GM19328 (cell line): ENCODE results near the gene PMP22.

ENCODE experiments used
- ATAC-seq: cut with Tn5 transposase; IDR thresholded peaks from one replicate; pipeline ENCODE4 v1.9.1; 2021; ENCODE audit warnings: mild to moderate bottlenecking, moderate library complexity; ENCODE audit not compliant: unreplicated experiment

The PMP22 gene

DNA sequence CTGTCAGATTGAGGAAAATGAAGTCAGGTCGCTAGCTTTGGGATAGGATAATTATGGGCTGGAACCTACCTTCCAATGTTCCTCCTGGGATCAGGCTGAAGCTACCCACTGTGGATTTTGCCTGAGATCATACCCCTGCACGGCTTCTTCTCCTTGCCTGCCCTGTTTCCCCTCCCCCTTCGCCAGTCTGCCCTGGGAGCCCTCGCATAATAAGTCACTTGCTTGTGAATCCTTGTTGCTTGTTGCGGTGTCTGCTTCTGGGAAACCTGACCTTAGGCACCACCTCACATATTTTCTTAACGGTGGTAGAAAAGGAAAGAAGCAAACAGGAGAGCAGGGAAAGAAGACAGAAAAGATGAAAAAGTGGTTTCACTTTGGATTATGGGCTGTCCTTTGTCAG lies 13.3 kb upstream of the PMP22 start:
- no peak for ATAC-seq

DNA sequence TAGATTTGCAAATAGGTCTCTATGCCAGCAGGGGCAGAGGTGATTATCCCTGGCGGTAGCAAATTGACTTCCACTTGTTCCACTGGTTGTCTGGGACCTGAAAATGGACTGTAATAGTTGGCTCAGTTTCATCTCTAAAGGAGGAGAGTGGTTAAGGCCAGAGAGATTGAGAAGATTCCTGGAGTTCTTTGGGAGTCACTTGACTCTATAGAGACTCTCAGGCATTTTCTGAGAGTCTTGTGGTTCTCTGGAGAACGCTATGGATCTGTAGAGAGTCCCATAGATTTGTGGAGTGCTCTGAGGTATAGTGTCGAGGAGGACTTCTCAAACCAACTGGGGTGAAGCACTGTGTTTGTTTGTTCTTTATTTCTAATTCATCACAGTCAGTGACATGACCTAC lies 8.9 kb upstream of the PMP22 start:
- ATAC-seq, result no peak

DNA sequence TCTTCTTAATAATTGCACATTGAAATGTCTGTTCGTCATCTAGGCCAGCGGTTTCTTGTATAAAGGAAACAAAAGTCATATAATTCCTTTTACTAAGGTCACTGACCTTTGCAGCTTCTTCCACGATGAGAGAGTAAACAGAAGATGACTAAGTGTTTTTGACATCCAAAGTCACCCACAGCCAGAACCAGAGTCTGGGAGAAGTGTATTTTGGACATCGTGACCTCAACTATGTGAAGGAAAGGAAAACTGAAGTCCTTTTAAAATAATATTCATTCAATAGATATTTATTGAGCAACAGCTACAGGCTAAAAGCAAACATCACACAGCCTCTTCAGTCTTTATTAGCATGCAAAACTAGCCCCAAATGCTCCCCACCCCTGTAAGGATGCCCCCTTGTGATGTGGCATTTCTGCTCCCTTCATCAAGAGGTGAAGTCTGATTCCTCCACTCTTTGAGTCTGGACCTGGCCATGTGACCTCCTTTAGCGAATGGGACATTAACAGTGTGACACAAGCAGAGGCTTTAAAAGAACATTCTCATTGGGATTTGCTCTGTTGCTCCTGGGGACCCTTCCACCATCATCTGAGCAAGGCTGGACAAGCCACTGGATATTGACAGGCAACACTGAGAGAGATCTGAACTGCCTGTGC lies 8.1 kb upstream of the PMP22 start:
- no peak for ATAC-seq

DNA sequence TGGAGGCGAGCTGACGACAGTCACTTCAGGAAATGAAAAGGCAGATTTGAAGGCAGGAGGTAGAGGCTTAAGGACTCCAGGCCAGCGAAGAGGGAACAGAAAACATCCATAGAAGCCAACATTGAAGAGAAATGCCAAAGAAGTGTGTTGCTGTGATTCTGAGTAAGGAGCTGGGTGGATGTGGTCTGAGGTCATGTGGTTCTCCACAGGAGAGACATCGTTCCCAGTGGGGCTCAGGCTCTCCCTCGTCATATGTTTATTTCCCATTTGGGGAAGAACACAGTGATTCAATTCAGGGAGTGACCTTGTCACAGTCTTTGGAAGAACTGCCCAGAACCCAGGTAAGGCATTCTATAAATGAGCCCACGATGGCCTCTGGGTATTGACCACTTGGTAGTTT lies 6.6 kb upstream of the PMP22 start:
- ATAC-seq, result no peak

DNA sequence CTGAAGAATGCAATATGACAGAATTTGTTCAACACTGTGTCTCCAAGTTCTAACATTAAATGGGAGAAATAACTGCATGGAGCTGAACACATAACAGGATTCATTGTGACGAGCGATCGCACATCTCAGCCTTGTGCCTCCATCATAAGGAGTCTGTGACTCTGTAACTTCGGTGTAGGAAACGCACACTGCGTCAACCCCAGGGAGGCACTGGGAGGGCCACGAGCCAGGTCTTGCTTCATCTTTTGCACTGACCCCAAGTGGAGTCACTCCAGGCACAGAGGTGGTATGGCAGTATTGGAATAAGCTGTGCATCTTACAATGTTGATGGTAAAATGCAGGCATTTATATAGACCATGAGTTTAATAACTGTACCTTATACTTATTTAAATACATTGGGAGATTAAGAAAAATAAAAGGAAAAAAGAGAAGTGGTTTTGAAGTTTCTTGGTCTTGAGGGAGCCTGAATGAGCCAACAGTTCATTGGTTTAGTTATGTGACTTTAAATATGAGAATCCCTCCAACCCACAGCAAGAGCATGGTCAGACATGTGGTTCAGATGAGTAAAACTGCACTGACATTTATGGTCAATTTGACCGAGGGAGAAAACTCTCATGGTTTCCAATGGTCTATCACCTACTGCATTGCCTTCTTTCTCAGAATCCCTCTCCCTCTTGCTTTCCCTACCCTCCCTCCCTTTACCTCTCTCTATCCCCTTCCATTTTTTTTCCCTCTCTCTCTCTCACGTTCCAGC lies 5.7 kb upstream of the PMP22 start:
- no peak for ATAC-seq

DNA sequence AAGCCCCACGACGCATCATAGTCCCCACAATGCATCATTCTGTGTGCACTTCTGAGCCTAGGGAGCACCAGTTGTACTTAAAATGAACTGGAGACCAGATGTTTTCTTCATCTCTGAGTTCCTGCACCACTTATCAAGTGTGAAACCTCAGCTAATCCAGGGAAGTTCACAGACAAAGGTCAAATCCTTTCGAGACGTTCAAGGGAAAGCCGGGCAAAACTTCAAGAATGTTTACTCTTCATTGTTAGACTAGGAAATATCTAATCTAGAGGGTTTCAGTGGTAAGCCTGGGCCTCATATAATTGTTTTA lies 4.6 kb upstream of the PMP22 start:
- no peak for ATAC-seq

DNA sequence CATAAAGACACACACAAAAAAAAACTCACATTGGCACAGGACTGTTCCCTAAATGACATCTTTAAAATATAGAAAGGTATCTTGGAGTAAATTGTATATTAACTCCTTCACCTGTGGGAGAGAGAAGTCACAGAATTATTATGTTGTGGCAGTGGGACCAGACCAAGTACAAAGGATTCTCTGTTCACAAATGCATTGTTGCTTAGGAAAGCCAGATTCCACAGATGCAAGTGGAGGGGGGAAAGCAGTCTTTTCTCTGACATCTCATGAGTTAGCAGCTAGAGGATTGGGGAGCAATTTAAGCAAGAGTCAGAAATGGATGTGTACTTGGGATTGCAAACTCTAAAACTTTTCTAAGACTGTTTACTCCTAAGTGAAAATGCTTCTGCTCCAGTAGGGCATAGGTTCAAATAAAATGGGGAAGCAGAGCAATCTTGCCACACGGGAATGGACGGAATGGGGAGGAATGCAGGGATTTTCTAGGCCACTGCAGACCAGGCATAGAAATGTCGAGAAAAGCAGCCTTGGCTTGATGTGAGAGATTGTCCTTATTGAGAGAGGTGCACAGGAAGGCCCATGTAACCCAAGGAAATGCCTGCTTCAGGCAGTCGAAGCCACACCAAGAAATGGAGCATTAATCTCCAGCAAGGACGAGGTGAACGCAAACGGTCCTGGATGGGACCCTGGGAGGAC lies 4.1 kb upstream of the PMP22 start:
- no peak for ATAC-seq

DNA sequence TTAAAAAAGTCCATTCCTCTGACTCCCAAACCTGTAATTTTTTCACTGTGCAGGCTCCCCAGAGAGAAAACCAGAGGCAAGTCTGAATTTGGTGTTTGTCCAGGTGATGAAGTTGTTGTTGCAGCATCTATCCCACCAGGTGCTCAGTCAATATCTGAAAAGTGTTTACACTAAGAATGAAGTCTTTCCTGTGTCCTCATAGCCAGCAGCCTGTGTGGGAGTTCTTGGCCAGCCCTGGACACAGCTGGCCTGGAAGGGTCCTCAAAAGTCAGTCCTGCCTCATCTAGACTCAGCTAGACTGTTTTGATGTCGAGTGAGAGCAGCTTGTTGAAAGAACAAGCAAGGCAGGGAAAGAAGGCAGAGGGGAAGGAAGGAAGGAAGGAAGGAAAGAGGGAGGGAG lies 3.3 kb upstream of the PMP22 start:
- no peak for ATAC-seq

DNA sequence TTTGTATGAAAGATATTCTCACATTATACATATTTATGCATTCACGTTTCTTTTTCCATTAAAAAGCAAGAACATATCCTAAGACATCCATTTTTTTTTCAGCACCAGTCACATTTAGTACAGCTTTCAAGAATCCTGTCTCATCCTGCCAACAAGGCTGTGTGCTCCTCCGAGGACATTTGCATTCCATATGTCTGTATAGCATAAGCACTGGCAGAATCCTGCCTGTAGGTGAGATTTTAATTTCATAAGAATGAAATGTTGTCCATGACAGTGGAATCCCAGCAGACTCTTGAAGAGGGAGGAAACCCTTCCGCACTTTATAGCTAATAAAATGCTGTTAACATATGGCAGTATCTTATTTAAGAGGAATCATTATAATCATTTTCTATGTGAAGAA lies 2.9 kb upstream of the PMP22 start:
- no peak for ATAC-seq

DNA sequence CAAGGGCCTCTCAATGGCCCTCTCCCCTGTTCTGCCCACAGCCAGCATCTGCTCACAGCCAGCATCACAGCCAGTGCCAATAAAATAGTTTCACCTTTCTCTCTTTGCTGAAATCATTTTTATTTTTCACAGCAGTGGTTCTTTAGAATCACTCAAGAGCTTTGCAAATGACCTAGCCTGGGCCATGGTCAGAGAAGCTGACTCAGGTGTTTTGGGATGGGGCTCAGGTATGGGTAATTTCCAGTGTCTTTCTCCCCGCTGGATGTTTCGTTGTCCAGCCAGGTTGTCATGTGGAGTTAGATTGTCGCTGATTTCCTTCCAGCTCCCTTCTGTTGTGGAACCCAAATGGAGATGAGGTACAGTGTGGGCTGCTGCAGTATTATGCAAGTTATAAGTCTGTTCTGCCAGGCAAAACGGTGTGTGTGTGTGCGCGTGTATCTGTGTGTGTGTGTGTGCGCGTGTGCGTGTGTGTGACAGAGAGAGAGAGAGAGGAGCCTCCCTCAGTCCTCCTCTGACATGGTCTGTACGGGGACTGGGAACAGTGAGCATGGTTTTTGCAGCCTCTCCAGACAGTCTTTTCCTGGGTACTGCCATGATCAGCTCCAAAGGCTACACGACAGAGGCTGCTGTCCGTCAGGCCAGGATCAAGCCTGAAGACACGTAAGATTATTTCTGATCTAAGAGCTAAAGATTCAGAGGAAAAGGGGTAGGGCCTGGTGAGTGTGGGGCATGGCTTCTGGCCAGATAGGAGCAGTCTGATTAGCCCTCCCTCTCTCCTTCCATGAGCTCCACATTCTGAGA lies 1.4 kb upstream of the PMP22 start:
- no peak for ATAC-seq

DNA sequence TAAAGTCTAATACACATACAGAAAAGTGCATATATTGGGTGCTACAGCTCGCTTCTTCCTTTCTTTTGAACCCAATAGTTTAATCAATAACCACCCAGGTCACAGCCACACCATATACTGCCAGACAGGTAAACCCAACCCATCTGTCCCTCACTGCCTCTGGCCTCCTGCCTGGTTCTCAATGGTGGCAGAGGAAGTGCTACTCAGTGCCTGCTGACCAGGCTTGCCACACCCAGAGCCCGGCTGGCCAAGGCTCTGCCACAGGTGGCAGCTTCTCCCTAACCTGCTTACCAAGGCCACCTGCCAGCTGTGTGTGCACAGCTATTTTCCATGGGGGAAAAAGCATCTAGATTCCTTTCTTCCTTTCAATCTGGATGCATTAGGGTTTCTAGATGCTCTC lies 584 bp downstream of the PMP22 start:
- ATAC-seq, result no peak

DNA sequence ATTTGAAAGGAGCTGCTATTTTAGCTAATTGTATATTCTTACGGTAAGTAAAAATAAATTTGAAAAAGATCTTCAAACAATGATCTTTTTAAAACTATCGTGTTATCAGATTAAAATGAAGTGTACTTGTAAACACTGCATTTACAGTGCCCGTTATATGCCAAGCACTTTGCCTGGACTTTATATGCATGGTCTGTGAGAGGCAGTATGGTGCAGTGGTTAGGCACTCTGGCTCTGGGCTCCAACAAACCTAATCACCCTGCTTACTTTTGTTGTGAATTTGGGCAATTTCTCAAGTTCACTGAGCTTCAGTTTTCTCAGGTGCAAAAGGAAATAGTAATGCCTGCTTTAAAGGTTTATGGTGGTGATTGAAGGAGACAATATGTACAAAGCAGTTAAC lies 1.4 kb downstream of the PMP22 start:
- no peak for ATAC-seq

DNA sequence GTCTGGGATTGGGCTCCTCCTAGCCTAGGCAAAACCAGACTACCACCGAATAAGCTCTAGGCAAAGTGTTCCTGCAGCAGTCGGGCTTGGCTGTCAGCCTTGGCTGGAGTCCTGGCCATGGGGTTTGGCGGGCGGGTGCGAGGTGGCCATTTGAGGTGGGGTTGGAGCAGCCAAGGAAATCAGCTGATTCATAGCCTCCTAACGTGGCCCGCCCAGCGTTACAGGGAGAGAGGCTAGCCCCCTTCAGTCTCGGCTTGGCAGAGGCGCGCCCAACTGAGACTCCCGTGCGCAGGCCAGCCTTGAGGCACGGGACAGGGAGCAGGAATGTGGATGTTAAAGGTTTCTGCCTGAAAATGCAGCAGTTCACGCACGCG lies 1.9 kb downstream of the PMP22 start:
- no peak for ATAC-seq

DNA sequence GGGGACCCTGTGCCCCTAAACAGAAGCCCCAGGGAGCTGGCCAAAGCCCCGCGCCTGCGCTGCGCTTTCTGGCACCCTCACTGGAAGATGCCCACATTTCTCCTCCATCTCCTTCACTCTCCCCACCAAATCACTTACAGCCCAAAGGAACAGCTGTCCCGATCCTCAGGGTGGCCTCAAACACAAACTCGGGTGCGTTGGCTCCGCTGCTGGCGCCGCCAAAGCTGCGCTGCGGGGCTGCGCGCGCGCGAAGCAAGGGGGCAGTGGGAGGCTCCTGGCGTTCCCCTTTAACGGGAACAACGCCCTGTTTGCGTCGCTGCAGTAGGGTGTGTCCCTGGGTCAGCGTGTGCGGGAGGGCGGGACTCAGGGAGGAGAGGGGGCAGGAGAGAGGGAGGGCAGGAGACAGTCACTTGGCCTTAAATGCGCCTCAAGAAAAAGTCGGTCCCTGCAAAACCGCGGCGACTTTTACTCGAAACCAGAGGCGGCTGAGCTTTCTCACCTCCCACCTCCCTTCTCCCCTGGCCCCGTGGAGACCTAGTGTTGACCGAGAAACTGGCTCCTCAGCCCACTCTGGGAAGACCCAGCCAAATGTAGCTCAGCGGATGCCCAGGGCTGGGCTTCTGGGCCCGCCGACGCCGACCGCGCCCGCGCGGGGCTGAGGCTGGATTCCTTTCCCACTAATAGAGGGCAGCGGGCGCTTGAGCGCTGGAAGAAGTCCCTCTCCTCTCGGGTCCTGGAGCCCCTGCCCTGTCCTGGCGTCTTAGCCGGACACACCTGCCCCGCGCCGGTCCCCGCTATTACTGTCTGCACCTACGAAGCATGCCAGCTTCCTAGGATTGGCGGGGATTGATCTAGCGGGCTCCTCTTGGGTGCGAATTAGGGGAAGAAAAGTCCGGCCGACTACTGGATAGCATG lies 2.6 kb downstream of the PMP22 start:
- no peak for ATAC-seq

DNA sequence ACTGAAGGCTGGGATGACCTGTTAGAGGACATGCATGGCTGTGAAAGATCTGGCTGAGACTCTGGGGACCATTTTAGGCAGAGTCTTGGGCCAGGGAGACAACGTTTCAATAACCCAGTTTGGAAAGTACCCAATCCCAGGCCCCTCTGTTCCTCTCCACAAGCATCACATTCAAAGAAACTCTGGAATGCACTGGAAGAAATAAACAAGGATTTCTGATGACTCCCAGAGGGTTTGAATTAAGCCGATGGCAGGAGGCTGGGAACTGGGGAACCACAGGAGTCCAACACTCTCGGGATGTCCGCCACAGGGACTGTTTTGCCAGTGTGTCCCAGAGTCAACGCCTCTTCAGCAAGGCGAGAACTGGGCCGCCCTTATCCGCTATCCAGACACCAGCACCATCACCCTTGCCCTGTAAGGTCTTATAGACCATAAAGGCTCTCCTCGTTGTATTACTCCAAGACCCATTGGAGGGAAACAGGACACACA lies 3.3 kb downstream of the PMP22 start:
- ATAC-seq, result no peak

DNA sequence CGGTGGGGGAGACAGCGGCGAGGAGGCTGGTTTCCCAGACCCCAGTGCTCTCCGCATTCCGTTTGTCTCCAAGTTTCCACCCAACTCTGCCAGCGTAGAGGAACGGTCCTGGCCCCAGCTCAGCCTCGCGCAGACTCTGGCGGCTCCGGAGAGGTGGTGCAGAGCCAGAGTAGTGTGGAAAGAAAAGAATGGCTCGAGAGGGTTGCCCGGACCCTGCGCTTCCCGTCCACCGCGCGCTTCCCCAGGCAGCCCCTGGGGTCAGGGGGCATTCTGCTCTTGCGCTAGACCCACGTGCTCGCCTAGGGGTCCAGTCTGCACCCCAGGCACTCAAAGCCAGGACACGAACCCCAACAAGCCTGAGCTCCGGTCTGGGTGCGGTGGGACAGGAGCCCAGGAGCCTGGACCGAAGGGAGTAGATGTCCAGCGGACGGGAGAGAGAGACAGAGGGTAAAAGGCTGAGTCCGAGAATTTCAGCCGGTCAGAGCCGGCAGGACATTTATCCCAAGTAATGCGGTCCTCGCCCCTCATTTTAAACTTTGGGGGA lies 3.8 kb downstream of the PMP22 start:
- ATAC-seq, result no peak

DNA sequence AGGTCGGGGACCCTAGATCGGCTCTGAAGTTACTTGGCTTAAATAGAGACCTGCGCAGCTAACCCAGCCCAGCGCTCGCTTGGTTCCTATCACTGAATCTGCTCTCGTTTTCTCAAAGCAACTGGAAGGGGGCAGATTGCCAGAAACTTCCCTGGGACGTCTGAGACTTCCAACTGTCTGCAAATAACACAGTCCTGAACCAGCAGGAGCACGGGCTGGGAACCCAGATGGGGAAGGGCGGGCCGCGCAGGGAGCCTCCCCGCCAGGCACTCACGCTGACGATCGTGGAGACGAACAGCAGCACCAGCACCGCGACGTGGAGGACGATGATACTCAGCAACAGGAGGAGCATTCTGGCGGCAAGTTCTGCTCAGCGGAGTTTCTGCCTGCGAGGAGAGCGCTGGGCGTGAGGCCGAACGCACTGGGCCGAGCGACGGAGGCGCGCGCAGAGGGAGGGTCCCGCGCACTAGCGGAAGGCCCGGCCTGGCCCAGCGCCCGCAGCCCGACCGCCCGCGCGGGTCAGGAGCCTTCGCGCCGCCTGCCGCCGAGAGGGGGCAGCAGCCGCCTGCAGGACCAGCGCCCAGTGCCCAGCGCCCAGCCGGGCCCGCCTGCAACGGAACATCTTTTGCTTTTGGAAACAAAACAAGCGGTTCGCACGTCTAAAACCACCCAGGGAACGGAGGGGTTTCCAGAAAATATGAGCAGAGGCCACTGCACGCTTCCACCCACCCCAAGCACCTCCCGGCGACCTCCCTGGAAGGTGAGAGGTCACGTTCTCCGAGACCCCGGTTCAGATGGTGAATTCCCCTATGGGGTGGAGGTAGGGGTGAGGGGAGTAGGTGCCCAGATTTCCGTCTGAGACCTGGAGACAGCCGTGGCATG lies 4.5 kb downstream of the PMP22 start:
- ATAC-seq, result no peak

DNA sequence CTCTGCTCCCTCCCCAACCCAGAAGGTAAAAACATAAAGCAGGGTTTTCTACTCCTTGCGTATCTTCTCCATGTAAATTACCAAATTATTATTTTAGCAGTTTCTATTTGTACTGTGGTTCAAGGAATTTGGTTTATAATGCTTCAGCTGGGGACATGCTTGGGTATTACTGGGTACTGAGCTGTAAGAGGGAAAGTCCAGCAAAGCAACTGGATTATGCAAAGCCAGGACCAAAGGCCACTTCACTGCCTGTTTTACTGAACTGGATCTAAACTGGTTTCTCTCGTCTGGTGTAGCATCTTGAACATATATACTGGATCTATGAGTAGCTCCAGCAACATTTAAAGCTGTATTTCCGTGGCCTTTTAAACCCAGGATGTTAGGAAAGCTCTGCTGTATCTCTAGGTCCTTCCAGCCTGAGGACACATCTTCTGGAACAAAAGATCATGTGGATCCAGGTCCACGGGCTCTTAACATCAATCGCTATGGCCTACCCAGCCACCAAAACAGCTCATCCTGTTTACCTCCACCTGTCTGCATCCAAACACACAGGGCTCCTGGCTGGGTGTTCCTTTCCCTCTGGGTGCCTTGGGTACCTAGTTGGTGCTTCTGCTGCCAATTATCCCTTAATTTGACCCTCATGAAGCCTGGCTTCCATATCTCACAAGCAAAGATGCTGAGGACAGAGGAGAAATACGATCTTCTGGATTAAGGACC lies 7.2 kb downstream of the PMP22 start:
- ATAC-seq, result no peak
